ENCODE measurements around the gene SMPD1. TPM values are rescaled to one million over a fixed set of nuclear protein-coding genes. Genes with fewer than 3 reads are reported as not detected.

SMPD1 gene
- total RNA-seq, 1 experiment from 2014 or later: 2.8 TPM

- ChIA-PET RAD21 (ENCODE audit: low non-redundant PET in 1 of 2, low total read pairs in 2 of 2, uncharacterized antibody in 2 of 2, unreplicated experiment in 2 of 2) (no interaction called here), POLR2A (no interaction called here)
- intact Hi-C loops (cut with micrococcal nuclease): no loop called here
Observed at GRCh38 chr11:6393989-6394670, 3.9 kb downstream of the SMPD1 start.

More at GRCh38 chr11:6393989-6394670, 3.9 kb downstream of the SMPD1 start:
- no peak for ATAC-seq
- peaks cover 15 to 33% of the 10 kb centered on the region in 2 experiments for H3K4me1 ChIP-seq (ENCODE audit: control insufficient read depth in 1 of 2, insufficient read depth in 2 of 2, low read length in 2 of 2)
- H3K9me3 ChIP-seq (ENCODE audit: control insufficient read depth in 1 of 2, insufficient read depth in 1 of 2, low read depth in 1 of 2, low read length in 2 of 2): no peaks in the 10 kb centered on the region
- BruUV-seq (replicated peaks): no TSS peak
- H3K79me2 ChIP-seq (ENCODE audit: insufficient read depth, low read length): no peaks in the 10 kb centered on the region
- H3K4me3 ChIP-seq (replicated peaks in 1 of 2; ENCODE audit: low read depth in 1 of 2, low read length in 2 of 2): no peak overlapping the region
- no peak overlapping the region for H3K27ac ChIP-seq (ENCODE audit: low read depth, low read length)
- no peaks in the 10 kb centered on the region for H3K27me3 ChIP-seq (ENCODE audit: insufficient read depth, low read length)
- H3K36me3 ChIP-seq (ENCODE audit: control insufficient read depth in 1 of 2, insufficient read depth in 2 of 2, low read length in 2 of 2): no peaks in the 10 kb centered on the region
- H2AFZ ChIP-seq (ENCODE audit: low read depth, low read length, poor library complexity, severe bottlenecking): no peak overlapping the region
- CTCF ChIA-PET: no interaction called here
- H4K20me1 ChIP-seq (ENCODE audit: insufficient read depth): no peaks in the 10 kb centered on the region
- no peak overlapping the region for H3K4me2 ChIP-seq (ENCODE audit: low read length)
- no peak overlapping the region for H3K9ac ChIP-seq (ENCODE audit: low read length)
- H3K9me2 ChIP-seq (ENCODE audit: insufficient read depth): no peaks in the 10 kb centered on the region
- DNase-seq (ENCODE audit: low read depth, low spot score): no peak
- TF ChIP-seq ZFX (IDR thresholded peaks at IDR 0.05) (no peak), SRF (IDR thresholded peaks at IDR 0.05; ENCODE audit: low read depth) (no peak), FOSL1 (IDR thresholded peaks at IDR 0.05; ENCODE audit: low read depth) (no peak), ZBTB33 (IDR thresholded peaks at IDR 0.05; ENCODE audit: extremely low read depth, insufficient replicate concordance, low read length) (no peak), POLR2A (IDR thresholded peaks at IDR 0.05; ENCODE audit: borderline replicate concordance, extremely low read depth, insufficient read depth, insufficient read length) (no peak), EZH2 (IDR thresholded peaks at IDR 0.05) (no peak), RAD21 (IDR thresholded peaks at IDR 0.05; ENCODE audit: low read depth) (no peak), ATF3 (IDR thresholded peaks at IDR 0.05) (no peak), SIN3A (IDR thresholded peaks at IDR 0.05; ENCODE audit: low read depth) (no peak), CBX3 (IDR thresholded peaks at IDR 0.05; ENCODE audit: low read depth) (no peak), EZH2phosphoT487 (IDR thresholded peaks at IDR 0.05; ENCODE audit: borderline replicate concordance) (no peak), POLR2AphosphoS5 (IDR thresholded peaks at IDR 0.05; ENCODE audit: low read depth, low read length) (no peak), SP1 (IDR thresholded peaks at IDR 0.05; ENCODE audit: low read depth) (no peak), REST (IDR thresholded peaks at IDR 0.05; ENCODE audit: low read depth) (no peak), YY1 (IDR thresholded peaks at IDR 0.05; ENCODE audit: extremely low read depth, insufficient replicate concordance, low read depth, low read length) (no peak)

All from HCT116 (cell line).